Effector memory CD4-positive, alpha-beta T cell (primary cell): ENCODE results near the gene BCAS1.

Source experiments
- DNase-seq, 3 donors: peaks; one replicate each; pipeline ENCODE4 v3.0.0-alpha.2; 2020
- H3K27ac ChIP-seq: 2 replicates; pipeline ENCODE4 v1.7.0; 2013; ENCODE audit warnings: mild to moderate bottlenecking, low read length, moderate library complexity; ENCODE audit not compliant: insufficient read depth, poor library complexity, severe bottlenecking
- H3K27me3 ChIP-seq: replicated peaks from 2 replicates; pipeline ENCODE4 v1.7.0; 2013; ENCODE audit warnings: mild to moderate bottlenecking, low read length; ENCODE audit not compliant: insufficient read depth, control insufficient read depth, poor library complexity, severe bottlenecking
- H3K36me3 ChIP-seq: 2 replicates; pipeline ENCODE4 v1.7.0; 2013; ENCODE audit warnings: mild to moderate bottlenecking, low read length, moderate library complexity; ENCODE audit not compliant: control insufficient read depth, insufficient read depth
- H3K4me1 ChIP-seq: 2 replicates; pipeline ENCODE4 v1.7.0; 2013; ENCODE audit warnings: low read length, mild to moderate bottlenecking; ENCODE audit not compliant: control insufficient read depth, insufficient read depth, poor library complexity, severe bottlenecking
- H3K4me3 ChIP-seq: 2 replicates; pipeline ENCODE4 v1.7.0; 2013; ENCODE audit warnings: low read length, low read depth, mild to moderate bottlenecking; ENCODE audit not compliant: insufficient read depth, poor library complexity, severe bottlenecking
- H3K9me3 ChIP-seq: 2 replicates; pipeline ENCODE4 v1.7.0; 2013; ENCODE audit warnings: mild to moderate bottlenecking, low read length, moderate library complexity; ENCODE audit not compliant: control insufficient read depth

Gene BCAS1

GRCh38 chr20:54025251-54025771, 45.1 kb downstream of the BCAS1 start:
- Histone ChIP-seq H3K9me3 (no peaks in the 10 kb centered on the region), H3K27me3 (peaks cover 4% of the 10 kb centered on the region), H3K4me1 (no peaks in the 10 kb centered on the region), H3K4me3 (no peak overlapping the region), H3K27ac (no peak overlapping the region), H3K36me3 (no peaks in the 10 kb centered on the region)
- DNase-seq, result no peak

GRCh38 chr20:54023406-54023805, 47.0 kb downstream of the BCAS1 start:
- Histone ChIP-seq H3K9me3 (no peaks in the 10 kb centered on the region), H3K27me3 (no peaks in the 10 kb centered on the region), H3K4me1 (no peaks in the 10 kb centered on the region), H3K27ac (no peak overlapping the region), H3K36me3 (no peaks in the 10 kb centered on the region), H3K4me3 (no peak overlapping the region)
- DNase-seq, result no peak

GRCh38 chr20:54021446-54022235, 48.8 kb downstream of the BCAS1 start:
- Histone ChIP-seq H3K4me3 (no peak overlapping the region), H3K9me3 (no peaks in the 10 kb centered on the region), H3K36me3 (no peaks in the 10 kb centered on the region), H3K4me1 (no peaks in the 10 kb centered on the region), H3K27ac (no peak overlapping the region), H3K27me3 (no peaks in the 10 kb centered on the region)
- no peak for DNase-seq

GRCh38 chr20:54020868-54021267, 49.5 kb downstream of the BCAS1 start:
- H3K27me3 ChIP-seq, result no peaks in the 10 kb centered on the region
- no peaks in the 10 kb centered on the region for H3K4me1 ChIP-seq
- H3K27ac ChIP-seq, result no peak overlapping the region
- no peaks in the 10 kb centered on the region for H3K36me3 ChIP-seq
- no peaks in the 10 kb centered on the region for H3K9me3 ChIP-seq
- no peak overlapping the region for H3K4me3 ChIP-seq
- DNase-seq, result no peak

GRCh38 chr20:54020348-54020747, 50.0 kb downstream of the BCAS1 start:
- no peak overlapping the region for H3K4me3 ChIP-seq
- H3K27ac ChIP-seq, result no peak overlapping the region
- H3K27me3 ChIP-seq, result no peaks in the 10 kb centered on the region
- no peaks in the 10 kb centered on the region for H3K9me3 ChIP-seq
- DNase-seq, result no peak
- no peaks in the 10 kb centered on the region for H3K4me1 ChIP-seq
- no peaks in the 10 kb centered on the region for H3K36me3 ChIP-seq

GRCh38 chr20:54019585-54019984, 50.8 kb downstream of the BCAS1 start:
- Histone ChIP-seq H3K36me3 (no peaks in the 10 kb centered on the region), H3K4me1 (no peaks in the 10 kb centered on the region), H3K27me3 (no peaks in the 10 kb centered on the region), H3K4me3 (no peak overlapping the region), H3K9me3 (no peaks in the 10 kb centered on the region), H3K27ac (no peak overlapping the region)
- no peak for DNase-seq

GRCh38 chr20:54019127-54019526, 51.3 kb downstream of the BCAS1 start:
- Histone ChIP-seq H3K36me3 (no peaks in the 10 kb centered on the region), H3K9me3 (no peaks in the 10 kb centered on the region), H3K27me3 (no peaks in the 10 kb centered on the region), H3K4me3 (no peak overlapping the region), H3K4me1 (no peaks in the 10 kb centered on the region), H3K27ac (no peak overlapping the region)
- DNase-seq, result no peak

- Histone ChIP-seq H3K27me3 (no peaks in the 10 kb centered on the region), H3K4me1 (no peaks in the 10 kb centered on the region), H3K4me3 (no peak overlapping the region), H3K27ac (no peak overlapping the region), H3K9me3 (no peaks in the 10 kb centered on the region), H3K36me3 (no peaks in the 10 kb centered on the region)
- no peak for DNase-seq
These were observed 52.5 kb downstream of the BCAS1 start for GRCh38 chr20:54017846-54018245.

- Histone ChIP-seq H3K4me1 (no peaks in the 10 kb centered on the region), H3K36me3 (no peaks in the 10 kb centered on the region), H3K4me3 (no peak overlapping the region), H3K9me3 (no peaks in the 10 kb centered on the region), H3K27me3 (no peaks in the 10 kb centered on the region), H3K27ac (no peak overlapping the region)
- no peak for DNase-seq
These were observed 54.9 kb downstream of the BCAS1 start for GRCh38 chr20:54015496-54015895.

- no peaks in the 10 kb centered on the region for H3K36me3 ChIP-seq
- H3K27ac ChIP-seq, result no peak overlapping the region
- no peaks in the 10 kb centered on the region for H3K27me3 ChIP-seq
- H3K9me3 ChIP-seq, result no peaks in the 10 kb centered on the region
- no peaks in the 10 kb centered on the region for H3K4me1 ChIP-seq
- DNase-seq, result no peak
- H3K4me3 ChIP-seq, result no peak overlapping the region
These were observed 56.0 kb downstream of the BCAS1 start for GRCh38 chr20:54014293-54014926.
